H9 (cell line): ENCODE results near the gene LCP1. TPM values are rescaled to one million over a fixed set of nuclear protein-coding genes. Genes with fewer than 3 reads are reported as not detected.

Source experiments
- DNase-seq: peaks from one replicate; pipeline ENCODE4 v3.0.0-alpha.2; 2017
- H2AFZ ChIP-seq: one replicate; pipeline ENCODE4 v1.6.1; 2013; ENCODE audit warnings: mild to moderate bottlenecking, low read length, control low read depth, moderate library complexity
- H2AK5ac ChIP-seq: 2 replicates; pipeline ENCODE4 v1.6.1; 2013; ENCODE audit warnings: low read length, control low read depth, mixed read lengths; ENCODE audit not compliant: insufficient read length
- H2BK120ac ChIP-seq: one replicate; pipeline ENCODE4 v1.6.1; 2013; ENCODE audit warnings: low read depth, mild to moderate bottlenecking, low read length, control low read depth, inconsistent platforms; ENCODE audit not compliant: poor library complexity, severe bottlenecking
- H2BK12ac ChIP-seq: 2 replicates; pipeline ENCODE4 v1.6.1; 2013; ENCODE audit warnings: low read length, control low read depth, mixed read lengths, low read depth; ENCODE audit not compliant: insufficient read length
- H2BK15ac ChIP-seq: 2 replicates; pipeline ENCODE4 v1.6.1; 2013; ENCODE audit warnings: low read depth, low read length, control low read depth
- H2BK20ac ChIP-seq: one replicate; pipeline ENCODE4 v1.6.1; 2013; ENCODE audit warnings: low read depth, mild to moderate bottlenecking, low read length, control low read depth, inconsistent platforms; ENCODE audit not compliant: poor library complexity, severe bottlenecking
- H2BK5ac ChIP-seq: 2 replicates; pipeline ENCODE4 v1.6.1; 2013; ENCODE audit warnings: low read length, control low read depth, mixed read lengths; ENCODE audit not compliant: insufficient read length
- H3K14ac ChIP-seq: 2 replicates; pipeline ENCODE4 v1.6.1; 2013; ENCODE audit warnings: low read length, control low read depth; ENCODE audit not compliant: insufficient read depth
- H3K18ac ChIP-seq: 2 replicates; pipeline ENCODE4 v1.6.1; 2013; ENCODE audit warnings: low read depth, mild to moderate bottlenecking, mixed read lengths, low read length, control low read depth; ENCODE audit not compliant: insufficient read length
- H3K23ac ChIP-seq: 2 replicates; pipeline ENCODE4 v1.6.1; 2013; ENCODE audit warnings: low read length, control low read depth, mixed read lengths, low read depth; ENCODE audit not compliant: insufficient read length
- H3K23me2 ChIP-seq: 2 replicates; pipeline ENCODE4 v1.6.1; 2013; ENCODE audit warnings: low read depth, mild to moderate bottlenecking, mixed read lengths, low read length, control low read depth; ENCODE audit not compliant: insufficient read length, poor library complexity, severe bottlenecking
- H3K27ac ChIP-seq: 2 replicates; pipeline ENCODE4 v1.5.1; 2013; ENCODE audit warnings: low read length, control low read depth, mixed read lengths, low read depth; ENCODE audit not compliant: insufficient read length
- H3K27me3 ChIP-seq: 2 replicates; pipeline ENCODE4 v1.6.1; 2013; ENCODE audit warnings: low read length, control low read depth, inconsistent platforms; ENCODE audit not compliant: insufficient read depth
- H3K4ac ChIP-seq: 2 replicates; pipeline ENCODE4 v1.6.1; 2013; ENCODE audit warnings: low read depth, mild to moderate bottlenecking, control low read depth, inconsistent platforms, low read length, moderate library complexity
- H3K4me1 ChIP-seq: 2 replicates; pipeline ENCODE4 v1.6.1; 2013; ENCODE audit warnings: low read length, control low read depth, inconsistent platforms; ENCODE audit not compliant: insufficient read depth
- H3K4me2 ChIP-seq: 2 replicates; pipeline ENCODE4 v1.6.1; 2013; ENCODE audit warnings: low read length, control low read depth, mixed read lengths; ENCODE audit not compliant: insufficient read length, insufficient read depth
- H3K56ac ChIP-seq: 2 replicates; pipeline ENCODE4 v1.6.1; 2013; ENCODE audit warnings: low read depth, mild to moderate bottlenecking, mixed read lengths, low read length, control low read depth; ENCODE audit not compliant: insufficient read length
- H3K79me1 ChIP-seq: 2 replicates; pipeline ENCODE4 v1.6.1; 2013; ENCODE audit warnings: low read depth, mild to moderate bottlenecking, moderate library complexity, low read length, control low read depth, inconsistent platforms; ENCODE audit not compliant: insufficient read depth, poor library complexity, severe bottlenecking
- H3K79me2 ChIP-seq: 2 replicates; pipeline ENCODE4 v1.6.1; 2013; ENCODE audit warnings: low read length, control low read depth, inconsistent platforms; ENCODE audit not compliant: insufficient read depth
- H3K9ac ChIP-seq: 2 replicates; pipeline ENCODE4 v1.6.1; 2013; ENCODE audit warnings: low read length, control low read depth, mixed read lengths; ENCODE audit not compliant: insufficient read length; ENCODE audit errors: extremely low read depth
- H3K9me3 ChIP-seq: one replicate; pipeline ENCODE4 v1.6.1; 2013; ENCODE audit warnings: low read depth, low read length, inconsistent platforms; ENCODE audit not compliant: control insufficient read depth
- H3T11ph ChIP-seq: one replicate; pipeline ENCODE4 v1.6.1; 2013; ENCODE audit warnings: mild to moderate bottlenecking, low read length, control low read depth, inconsistent platforms
- H4K20me1 ChIP-seq: one replicate; pipeline ENCODE4 v1.6.1; 2013; ENCODE audit not compliant: control insufficient read depth, insufficient read length, insufficient read depth
- H4K5ac ChIP-seq: 2 replicates; pipeline ENCODE4 v1.6.1; 2013; ENCODE audit warnings: low read depth, mild to moderate bottlenecking, mixed read lengths, low read length, control low read depth; ENCODE audit not compliant: insufficient read length
- H4K8ac ChIP-seq: replicated peaks from 2 replicates; pipeline ENCODE4 v1.6.1; 2013; ENCODE audit warnings: low read length, control low read depth, mixed read lengths, low read depth; ENCODE audit not compliant: insufficient read length
- H4K91ac ChIP-seq: 2 replicates; pipeline ENCODE4 v1.6.1; 2013; ENCODE audit warnings: low read depth, mild to moderate bottlenecking, moderate library complexity, mixed read lengths, low read length, control low read depth; ENCODE audit not compliant: insufficient read length
- H3K27ac Mint-ChIP-seq, 3 experiments: 2 replicates in 2 of 3; 3 replicates in 1 of 3; pipeline ENCODE4 v1.8.0; 2020 to 2021; ENCODE audit warnings: mixed read lengths in 3 of 3, mild to moderate bottlenecking in 1 of 3, moderate library complexity in 1 of 3
- H3K27me3 Mint-ChIP-seq: 2 replicates; pipeline ENCODE4 v1.8.0; 2021; ENCODE audit warnings: low read depth, mild to moderate bottlenecking, moderate library complexity, mixed read lengths
- H3K36me3 Mint-ChIP-seq, 3 experiments: 2 replicates in 2 of 3; 3 replicates in 1 of 3; pipeline ENCODE4 v1.8.0; 2020 to 2021; ENCODE audit warnings: low read depth in 3 of 3, mixed read lengths in 3 of 3; ENCODE audit not compliant: insufficient read depth in 1 of 3
- H3K4me1 Mint-ChIP-seq, 2 experiments: 2 replicates each; pipeline ENCODE4 v1.8.0; 2020; ENCODE audit warnings: mixed read lengths in 2 of 2
- H3K4me3 Mint-ChIP-seq, 2 experiments: 2 replicates in 1 of 2; 3 replicates in 1 of 2; pipeline ENCODE4 v1.8.0; 2020 to 2021; ENCODE audit warnings: mild to moderate bottlenecking in 2 of 2, mixed read lengths in 2 of 2, moderate library complexity in 1 of 2
- H3K9me3 Mint-ChIP-seq, 2 experiments: 2 replicates in 1 of 2; 3 replicates in 1 of 2; pipeline ENCODE4 v1.8.0; 2020; ENCODE audit warnings: mild to moderate bottlenecking in 2 of 2, mixed read lengths in 2 of 2, moderate library complexity in 1 of 2
- WGBS: extraction: QIAGEN DNeasy Blood & Tissue Kit; methylation state at CpG from one replicate; pipeline ENCODE4 v1.1.7; 2013; ENCODE audit warnings: missing lambda C conversion rate, low lambda C conversion rate, mixed read lengths; ENCODE audit not compliant: insufficient read length; ENCODE audit errors: extremely low coverage; 5-methylcytosine and 5-hydroxymethylcytosine counted together
- total RNA-seq: library from RNA; stranded (reverse); gene quantifications from 2 replicates; pipeline ENCODE4 v1.2.1, GENCODE V29; 2021
- TF ChIP-seq, protein P1 (sequence below): fragments of 200-600 bp; sonication (generic); conservative IDR thresholded peaks from 3 replicates; pipeline ENCODE4 v1.8.0; 2021; ENCODE audit warnings: antibody characterized with exemption, mild to moderate bottlenecking

LCP1 gene
- total RNA-seq, 1 experiment from 2014 or later: 0.81 TPM

- no peak for DNase-seq
- Histone ChIP-seq H3K23ac (no peak overlapping the region), H4K20me1 (no peaks in the 10 kb centered on the region), H2BK5ac (no peak overlapping the region), H3K9me3 (no peaks in the 10 kb centered on the region), H3T11ph (no peak overlapping the region), H3K9ac (no peak overlapping the region), H2AFZ (no peak overlapping the region), H3K56ac (no peak overlapping the region), H4K5ac (no peak overlapping the region), H3K4me1 (peaks cover 4% of the 10 kb centered on the region; the same call in 1 of the 2 replicates), H3K18ac (no peak overlapping the region), H3K27me3 (no peaks in the 10 kb centered on the region), H3K23me2 (no peaks in the 10 kb centered on the region), H3K4me2 (no peak overlapping the region), H2BK12ac (no peak overlapping the region), H3K79me1 (no peaks in the 10 kb centered on the region), H2BK15ac (no peak overlapping the region), H2AK5ac (no peak overlapping the region), H4K8ac (no peak overlapping the region), H3K4ac (no peak overlapping the region), H3K14ac (no peak overlapping the region), H3K27ac (no peak overlapping the region), H4K91ac (no peak overlapping the region), H3K79me2 (no peaks in the 10 kb centered on the region), H2BK120ac (no peak overlapping the region), H2BK20ac (no peak overlapping the region)
- WGBS: no CpG with 5 or more reads among the region's 4 CpGs
- TF ChIP-seq, protein P1, sequence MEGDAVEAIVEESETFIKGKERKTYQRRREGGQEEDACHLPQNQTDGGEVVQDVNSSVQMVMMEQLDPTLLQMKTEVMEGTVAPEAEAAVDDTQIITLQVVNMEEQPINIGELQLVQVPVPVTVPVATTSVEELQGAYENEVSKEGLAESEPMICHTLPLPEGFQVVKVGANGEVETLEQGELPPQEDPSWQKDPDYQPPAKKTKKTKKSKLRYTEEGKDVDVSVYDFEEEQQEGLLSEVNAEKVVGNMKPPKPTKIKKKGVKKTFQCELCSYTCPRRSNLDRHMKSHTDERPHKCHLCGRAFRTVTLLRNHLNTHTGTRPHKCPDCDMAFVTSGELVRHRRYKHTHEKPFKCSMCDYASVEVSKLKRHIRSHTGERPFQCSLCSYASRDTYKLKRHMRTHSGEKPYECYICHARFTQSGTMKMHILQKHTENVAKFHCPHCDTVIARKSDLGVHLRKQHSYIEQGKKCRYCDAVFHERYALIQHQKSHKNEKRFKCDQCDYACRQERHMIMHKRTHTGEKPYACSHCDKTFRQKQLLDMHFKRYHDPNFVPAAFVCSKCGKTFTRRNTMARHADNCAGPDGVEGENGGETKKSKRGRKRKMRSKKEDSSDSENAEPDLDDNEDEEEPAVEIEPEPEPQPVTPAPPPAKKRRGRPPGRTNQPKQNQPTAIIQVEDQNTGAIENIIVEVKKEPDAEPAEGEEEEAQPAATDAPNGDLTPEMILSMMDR: no peak
- no peak overlapping the region for H3K27ac Mint-ChIP-seq
- H3K4me1 Mint-ChIP-seq: peaks cover 14% of the 10 kb centered on the region in 2 experiments
- H3K4me3 Mint-ChIP-seq: no peak overlapping the region
- H3K9me3 Mint-ChIP-seq: no peaks in the 10 kb centered on the region
- no peaks in the 10 kb centered on the region for H3K36me3 Mint-ChIP-seq
- no peaks in the 10 kb centered on the region for H3K27me3 Mint-ChIP-seq
Observed at GRCh38 chr13:46136688-46137087, 45.3 kb downstream of the LCP1 start.
